K562 (cell line): ENCODE measurements around the gene IP6K3. TPM values are rescaled to one million over a fixed set of nuclear protein-coding genes. Genes with fewer than 3 reads are reported as not detected.

Source experiments
- BRD9 ChIP-seq: fragments of 450-650 bp; IDR thresholded peaks from 2 replicates; pipeline ENCODE4 v1.6.1; 2018; ENCODE audit warnings: low read depth; ENCODE audit not compliant: partially characterized antibody
- CBFA2T2 ChIP-seq: fragments of 450-650 bp; conservative IDR thresholded peaks from 2 replicates; pipeline ENCODE4 v1.6.1; 2017; ENCODE audit warnings: mild to moderate bottlenecking
- CBX3 ChIP-seq, 2 experiments: IDR thresholded peaks; 1 replicate in 1 of 2; 2 replicates in 1 of 2; pipeline ENCODE4 v1.6.1; 2012; ENCODE audit warnings: inconsistent platforms in 2 of 2, low read length in 2 of 2, borderline replicate concordance in 1 of 2, control low read depth in 1 of 2
- COPS2 ChIP-seq: fragments of 450-650 bp; conservative IDR thresholded peaks from 2 replicates; pipeline ENCODE4 v1.6.1; 2016; ENCODE audit warnings: mild to moderate bottlenecking, moderate library complexity
- CTBP1 ChIP-seq: fragments of 450-650 bp; IDR thresholded peaks from 2 replicates; pipeline ENCODE4 v1.6.1; 2016; ENCODE audit warnings: borderline replicate concordance
- FOXJ3 ChIP-seq: sonication (generic); formaldehyde crosslinking; IDR thresholded peaks from 2 replicates; pipeline ENCODE4 v1.4.0; 2020; ENCODE audit warnings: mild to moderate bottlenecking, missing genetic modification reagents
- GTF2F1 ChIP-seq: IDR thresholded peaks from 2 replicates; pipeline ENCODE4 v1.6.1; 2011; ENCODE audit warnings: low read depth, low read length, improper control_type of control experiment
- KLF6 ChIP-seq: fragments of 250-450 bp; sonication (Bioruptor Pico); IDR thresholded peaks from 2 replicates; pipeline ENCODE4 v1.4.0; 2020; ENCODE audit warnings: mild to moderate bottlenecking, moderate library complexity, borderline replicate concordance
- L3MBTL2 ChIP-seq: fragments of 450-650 bp; IDR thresholded peaks from 2 replicates; pipeline ENCODE4 v1.6.1; 2016; ENCODE audit warnings: mild to moderate bottlenecking, moderate library complexity
- NONO ChIP-seq, 2 experiments: fragments of 200-400 bp in 1 of 2; fragments of 450-650 bp in 1 of 2; formaldehyde crosslinking in 1 of 2; IDR thresholded peaks; 2 replicates each; pipeline ENCODE4 v1.6.1; 2017; ENCODE audit warnings: low read depth in 2 of 2, mild to moderate bottlenecking in 2 of 2, moderate library complexity in 2 of 2, low read length in 1 of 2
- POLR2A ChIP-seq: fragments of 450-650 bp; conservative IDR thresholded peaks from 2 replicates; pipeline ENCODE4 v1.6.1; 2016
- RBFOX2 ChIP-seq: fragments of 200-400 bp; formaldehyde crosslinking; IDR thresholded peaks from 2 replicates; pipeline ENCODE4 v1.6.1; 2017; ENCODE audit warnings: low read depth, mild to moderate bottlenecking, low read length, moderate library complexity
- SP2 ChIP-seq: IDR thresholded peaks from 2 replicates; pipeline ENCODE4 v1.6.1; 2011; ENCODE audit warnings: mild to moderate bottlenecking, low read depth, low read length, moderate library complexity; ENCODE audit not compliant: poor library complexity, severe bottlenecking; ENCODE audit errors: extremely low read depth
- SREBF1 ChIP-seq: fragments of 150-350 bp; IDR thresholded peaks from 2 replicates; pipeline ENCODE4 v1.6.1; 2014; ENCODE audit warnings: antibody characterized with exemption, low read depth, low read length, borderline replicate concordance
- STAT5A ChIP-seq: IDR thresholded peaks from 2 replicates; pipeline ENCODE4 v1.6.1; 2012; ENCODE audit warnings: low read length, inconsistent platforms, borderline replicate concordance
- TEAD1 ChIP-seq, 2 experiments: fragments of 450-650 bp in 1 of 2; sonication (generic) in 1 of 2; formaldehyde crosslinking; IDR thresholded peaks; 2 replicates each; pipeline versions ENCODE4 v1.4.0 to v1.8.0; 2020 to 2022; ENCODE audit warnings: mild to moderate bottlenecking in 2 of 2, missing genetic modification reagents in 1 of 2
- ZBTB1 ChIP-seq: sonication (generic); formaldehyde crosslinking; IDR thresholded peaks from 2 replicates; pipeline ENCODE4 v1.8.1; 2023; ENCODE audit warnings: missing genetic modification reagents, low read depth, mild to moderate bottlenecking, borderline replicate concordance
- ZBTB7A ChIP-seq: IDR thresholded peaks from 2 replicates; pipeline ENCODE4 v1.6.1; 2011; ENCODE audit warnings: low read depth, mild to moderate bottlenecking, low read length, moderate library complexity, borderline replicate concordance; ENCODE audit not compliant: control insufficient read depth
- ZNF212 ChIP-seq: fragments of 450-650 bp; formaldehyde crosslinking; IDR thresholded peaks from 2 replicates; pipeline ENCODE4 v1.4.0; 2020; ENCODE audit warnings: mild to moderate bottlenecking
- ZNF717 ChIP-seq: fragments of 250-450 bp; sonication (Bioruptor Pico); IDR thresholded peaks from 2 replicates; pipeline ENCODE4 v1.5.0; 2021
- polyA plus RNA-seq, 8 experiments: library from polyadenylated mRNA; depleted of rRNA in 4 of 8; stranded (reverse) in 5 of 8; unstranded in 3 of 8; fragments of >200 nt; fragmentation: Nextera tagmentation in 2 of 8; fragmentation: Illumina TruSeq in 1 of 8; extraction: Ambion mirVana in 2 of 8; extraction: Trizol in 1 of 8; gene quantifications; 2 replicates each; pipeline versions ENCODE4 v1.2.1 to v1.2.3, GENCODE V29; 2011 to 2014; ENCODE audit warnings: inconsistent platforms in 1 of 8, missing spikeins in 1 of 8
- total RNA-seq, 7 experiments: library from RNA; depleted of rRNA in 6 of 7; stranded (reverse); fragments of >200 nt in 6 of 7; fragmentation: Illumina TruSeq in 2 of 7; extraction: Trizol in 2 of 7; gene quantifications; 2 replicates each; pipeline versions ENCODE4 v1.2.1 to v1.2.3, GENCODE V29; 2011 to 2021; ENCODE audit warnings: low replicate concordance in 1 of 7
- TF ChIP-seq, protein P1 (sequence below): fragments of 250-450 bp; sonication (Bioruptor Pico); IDR thresholded peaks from 2 replicates; pipeline ENCODE4 v1.4.0; 2020; ENCODE audit warnings: mild to moderate bottlenecking, moderate library complexity
- TF ChIP-seq, protein P2 (sequence below): fragments of 250-450 bp; sonication (Bioruptor Pico); IDR thresholded peaks from 2 replicates; pipeline ENCODE4 v1.8.0; 2021; ENCODE audit warnings: moderate library complexity, mild to moderate bottlenecking, inconsistent platforms
- TF ChIP-seq, protein P3 (sequence below), 2 experiments: fragments of 450-650 bp in 1 of 2; sonication (generic) in 1 of 2; formaldehyde crosslinking in 1 of 2; IDR thresholded peaks in 1 of 2; conservative IDR thresholded peaks in 1 of 2; 2 replicates each; pipeline versions ENCODE4 v1.6.1 to v1.8.1; 2016 to 2023; ENCODE audit warnings: mild to moderate bottlenecking in 2 of 2, moderate library complexity in 2 of 2, inconsistent platforms in 1 of 2, missing genetic modification reagents in 1 of 2
- TF ChIP-seq, protein P4 (sequence below): sonication (generic); formaldehyde crosslinking; IDR thresholded peaks from 2 replicates; pipeline ENCODE4 v1.8.0; 2022; ENCODE audit warnings: missing genetic modification reagents, mild to moderate bottlenecking, moderate library complexity, borderline replicate concordance

IP6K3 gene
- total and polyA plus RNA-seq, 9 of the 15 experiments (the other 6 are each of a cell fraction or from before 2014, with no cell fraction given): not detected

- TF ChIP-seq, protein P1, sequence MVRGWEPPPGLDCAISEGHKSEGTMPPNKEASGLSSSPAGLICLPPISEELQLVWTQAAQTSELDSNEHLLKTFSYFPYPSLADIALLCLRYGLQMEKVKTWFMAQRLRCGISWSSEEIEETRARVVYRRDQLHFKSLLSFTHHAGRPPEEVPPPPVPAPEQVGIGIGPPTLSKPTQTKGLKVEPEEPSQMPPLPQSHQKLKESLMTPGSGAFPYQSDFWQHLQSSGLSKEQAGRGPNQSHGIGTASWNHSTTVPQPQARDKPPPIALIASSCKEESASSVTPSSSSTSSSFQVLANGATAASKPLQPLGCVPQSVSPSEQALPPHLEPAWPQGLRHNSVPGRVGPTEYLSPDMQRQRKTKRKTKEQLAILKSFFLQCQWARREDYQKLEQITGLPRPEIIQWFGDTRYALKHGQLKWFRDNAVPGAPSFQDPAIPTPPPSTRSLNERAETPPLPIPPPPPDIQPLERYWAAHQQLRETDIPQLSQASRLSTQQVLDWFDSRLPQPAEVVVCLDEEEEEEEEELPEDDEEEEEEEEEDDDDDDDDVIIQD (CRISPR knock-in tag): no peak
- TF ChIP-seq, protein P2, sequence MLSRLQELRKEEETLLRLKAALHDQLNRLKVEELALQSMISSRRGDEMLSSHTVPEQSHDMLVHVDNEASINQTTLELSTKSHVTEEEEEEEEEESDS (CRISPR knock-in tag): no peak
- TF ChIP-seq FOXJ3 (no peak), CTBP1 (peak; percentile 78; the same call in 1 of the 2 replicates), ZNF212 (CRISPR knock-in tag) (0 out of 2 replicates have a peak, but pooled peaks have one; percentile 6), KLF6 (CRISPR knock-in tag) (no peak; the same call in 1 of the 2 replicates), CBFA2T2 (0 out of 2 replicates have a peak, but pooled peaks have one; percentile 24), ZBTB1 (CRISPR knock-in tag) (no peak), BRD9 (peak; percentile 36), TEAD1 (CRISPR knock-in tag; IDR thresholded peaks at IDR 0.05) (peak; percentile 26 to 90; a peak in 3 of 4 replicates), CBX3 (IDR thresholded peaks at IDR 0.05; ENCODE audit: borderline replicate concordance in 1 of 2, low read length in 2 of 2) (no peak; a peak in 1 of 3 replicates), ZBTB7A (peak; percentile 88; the same call in 1 of the 2 replicates), RBFOX2 (peak; percentile 100), COPS2 (no peak), SP2 (no peak), STAT5A (no peak), SREBF1 (no peak), GTF2F1 (0 out of 2 replicates have a peak, but pooled peaks have one; percentile 61), ZNF717 (no peak), NONO (IDR thresholded peaks at IDR 0.05; ENCODE audit: low read depth in 2 of 2, low read length in 1 of 2) (peak in 1 of 2 experiments; percentile 73; a peak in 1 of 4 replicates), L3MBTL2 (peak; percentile 97), POLR2A (peak; percentile 99)
- TF ChIP-seq, protein P3, sequence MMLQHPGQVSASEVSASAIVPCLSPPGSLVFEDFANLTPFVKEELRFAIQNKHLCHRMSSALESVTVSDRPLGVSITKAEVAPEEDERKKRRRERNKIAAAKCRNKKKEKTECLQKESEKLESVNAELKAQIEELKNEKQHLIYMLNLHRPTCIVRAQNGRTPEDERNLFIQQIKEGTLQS (IDR thresholded peaks at IDR 0.05): no peak
- TF ChIP-seq, protein P3 (CRISPR knock-in tag; conservative IDR thresholded peaks at IDR 0.05): peak; percentile 32; the same call in 1 of the 2 replicates
- TF ChIP-seq, protein P4, sequence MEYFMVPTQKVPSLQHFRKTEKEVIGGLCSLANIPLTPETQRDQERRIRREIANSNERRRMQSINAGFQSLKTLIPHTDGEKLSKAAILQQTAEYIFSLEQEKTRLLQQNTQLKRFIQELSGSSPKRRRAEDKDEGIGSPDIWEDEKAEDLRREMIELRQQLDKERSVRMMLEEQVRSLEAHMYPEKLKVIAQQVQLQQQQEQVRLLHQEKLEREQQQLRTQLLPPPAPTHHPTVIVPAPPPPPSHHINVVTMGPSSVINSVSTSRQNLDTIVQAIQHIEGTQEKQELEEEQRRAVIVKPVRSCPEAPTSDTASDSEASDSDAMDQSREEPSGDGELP (CRISPR knock-in tag): peak; percentile 90
Measured at GRCh38 chr6:33711140-33712129, 35.3 kb downstream of the IP6K3 start, which contains the start of gene UQCC2 (continued).
